Activated effector memory CD4-positive, alpha-beta T cell treated with anti-CD3 and anti-CD28 coated beads, Interleukin-2, amount 50 U/mL, for 16 hours (primary cell): ENCODE measurements around the gene ISG20L2.

Experiments
- DNase-seq: peaks from one replicate; pipeline ENCODE4 v3.0.0-alpha.2; 2020

Gene ISG20L2

DNA sequence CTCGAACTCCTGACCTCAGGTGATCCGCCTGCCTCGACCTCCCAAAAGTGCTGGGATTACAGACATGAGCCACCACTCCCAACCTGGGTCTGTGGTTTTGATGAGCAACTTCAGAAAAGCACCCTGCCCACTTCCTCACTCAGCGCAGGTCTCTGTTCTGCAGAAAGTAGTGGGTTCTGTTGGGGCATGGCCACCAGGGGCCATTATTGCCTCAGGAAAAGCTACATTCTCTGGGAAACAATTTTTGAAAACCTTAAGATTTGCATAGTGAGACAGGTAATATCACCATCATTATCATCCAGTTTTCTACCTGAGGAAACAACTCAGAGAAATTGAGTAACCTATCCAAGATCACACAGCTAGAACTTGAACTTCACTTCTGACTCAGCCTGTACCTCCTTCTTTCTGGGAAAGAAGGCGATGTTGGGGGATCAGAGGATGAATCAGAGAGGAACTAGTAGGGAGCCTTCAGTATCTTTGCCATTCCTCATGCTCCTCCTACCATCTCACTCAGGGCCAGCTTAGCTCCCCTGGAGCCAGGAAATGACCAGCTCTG lies 44.3 kb downstream of the ISG20L2 start:
- DNase-seq = no peak

DNA sequence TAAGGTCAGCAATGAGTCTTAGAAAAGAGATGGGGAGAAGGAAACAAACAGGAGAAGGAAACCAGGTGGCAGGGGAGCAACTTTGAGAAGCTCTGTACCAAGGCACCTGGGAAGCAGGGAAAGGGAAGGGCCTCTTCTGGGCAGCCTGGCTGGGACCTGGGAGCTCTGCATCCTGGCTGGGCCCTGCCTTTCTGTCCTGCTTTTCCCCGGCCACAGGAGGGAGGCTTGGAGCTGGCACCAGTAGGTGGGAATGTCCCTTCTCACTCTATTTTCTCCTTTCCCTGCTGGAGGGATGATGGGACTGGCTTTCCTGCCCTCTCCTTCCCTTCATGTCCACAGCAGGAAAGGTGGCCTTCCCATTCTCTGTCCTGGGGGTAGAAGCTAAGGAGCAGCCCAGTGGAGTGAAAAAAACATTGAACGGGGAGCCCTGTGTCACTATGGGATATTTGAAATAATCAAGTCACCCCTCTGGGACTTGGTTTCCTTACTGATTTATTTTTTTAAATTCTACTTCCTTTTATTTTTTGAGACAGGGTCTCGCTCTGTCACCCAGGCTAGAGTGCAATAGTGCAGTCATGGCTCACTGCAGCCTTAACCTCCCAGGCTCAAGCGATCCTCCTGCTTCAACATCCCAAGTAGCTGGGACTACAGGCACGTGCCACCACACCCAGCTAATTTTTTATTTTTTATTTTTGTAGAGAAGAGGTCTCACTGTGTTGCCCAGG lies 46.2 kb downstream of the ISG20L2 start:
- DNase-seq = no peak

DNA sequence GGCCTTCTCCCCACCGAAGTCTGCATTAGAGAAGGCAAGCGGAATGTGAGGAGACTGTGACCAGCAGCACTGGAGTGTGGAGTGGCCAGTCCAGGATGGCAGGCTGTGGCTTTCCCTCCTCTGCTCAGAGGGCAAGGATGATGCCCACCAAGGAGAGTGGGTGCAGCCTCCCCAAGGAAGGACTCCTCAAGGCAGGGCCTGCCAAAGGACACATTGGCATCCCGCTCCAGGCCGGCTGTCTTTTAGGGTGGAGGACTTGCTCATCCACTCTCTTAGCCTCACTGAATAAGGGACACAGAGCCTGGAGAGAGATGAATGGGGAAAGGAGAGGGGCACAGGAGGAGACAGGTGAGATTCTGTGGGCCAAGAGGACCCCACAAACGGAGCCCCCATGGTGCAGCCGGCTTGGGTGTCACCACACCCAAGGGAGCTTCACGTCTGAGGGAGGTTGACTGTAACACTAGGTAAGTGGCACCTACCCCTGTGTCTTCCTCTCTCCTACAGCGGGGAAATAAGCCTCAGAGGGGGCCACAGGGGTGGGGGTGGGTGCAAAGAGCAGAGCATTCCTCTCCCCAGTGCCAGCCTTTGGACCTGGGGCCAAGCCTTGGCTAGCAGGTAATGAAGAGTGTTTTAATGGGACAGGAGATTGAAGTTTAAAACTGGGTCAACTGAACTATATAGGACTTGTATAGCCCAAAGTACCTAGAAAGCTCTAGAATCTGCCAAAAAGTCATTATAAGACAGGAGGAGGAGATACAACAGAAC lies 47.2 kb downstream of the ISG20L2 start:
- DNase-seq = no peak

DNA sequence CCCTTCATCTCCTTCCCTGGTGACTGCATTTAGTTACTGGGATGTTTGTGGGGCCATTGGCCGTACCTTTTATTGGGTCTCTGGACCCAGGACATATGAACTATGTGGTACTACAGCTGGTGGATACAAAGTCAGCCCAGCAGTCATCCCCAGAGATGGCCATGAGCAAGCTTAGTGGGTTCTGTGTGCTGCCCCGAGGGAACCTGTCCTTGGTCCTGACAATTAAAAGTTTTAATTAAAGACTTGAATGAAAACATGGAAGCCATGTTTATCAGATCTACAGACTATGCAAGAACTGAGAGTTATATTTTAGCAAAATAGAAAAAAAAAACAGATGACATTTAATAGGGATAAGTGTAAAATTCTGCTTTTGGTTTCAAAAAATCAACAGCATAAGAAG lies 48.5 kb downstream of the ISG20L2 start:
- DNase-seq = no peak

DNA sequence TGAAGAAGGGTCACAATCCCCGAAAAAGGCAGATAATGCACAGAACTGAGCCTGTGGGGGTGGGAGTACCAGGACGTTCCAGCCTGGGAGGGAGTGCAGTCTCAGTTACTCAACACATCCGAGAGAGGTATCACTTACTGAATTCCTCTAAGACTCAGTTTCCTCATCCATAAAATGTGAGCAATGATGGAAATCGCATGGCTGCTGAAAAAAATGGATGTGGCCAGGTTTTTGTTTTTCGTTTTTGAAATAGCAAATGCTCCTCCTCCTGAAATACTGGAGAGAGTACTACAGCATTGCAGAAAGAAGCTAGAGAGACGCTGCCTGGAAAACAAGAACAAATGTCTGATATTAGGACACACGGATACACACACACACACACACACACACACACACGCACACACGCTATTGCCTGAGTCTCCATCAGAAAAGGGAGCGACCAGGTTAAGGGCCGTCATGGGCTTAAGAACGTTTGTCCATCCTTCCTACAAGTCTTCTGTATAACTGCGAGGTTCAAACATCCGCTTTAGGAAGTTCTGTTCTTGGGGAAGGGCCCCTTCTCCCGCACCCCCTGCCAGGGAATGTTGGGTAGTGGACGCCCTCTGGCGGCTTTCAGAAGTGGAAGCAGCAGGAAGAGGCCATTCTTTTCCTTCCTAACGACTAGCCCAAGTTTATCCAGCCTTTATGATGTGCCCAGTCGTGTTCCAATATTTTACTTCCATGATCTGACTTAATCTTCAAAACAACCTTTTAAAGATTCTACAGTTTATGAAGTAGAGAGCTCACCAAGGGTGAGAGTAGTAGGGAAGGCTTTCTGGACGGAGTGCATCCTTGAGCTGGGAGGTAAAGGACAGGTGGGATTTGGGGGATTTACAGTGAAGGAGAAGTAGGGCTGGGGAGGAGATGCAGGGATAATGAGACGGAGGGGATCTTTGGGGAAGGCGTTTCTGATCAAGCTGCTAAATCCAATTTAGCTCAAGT lies 50.7 kb downstream of the ISG20L2 start:
- no peak for DNase-seq

DNA sequence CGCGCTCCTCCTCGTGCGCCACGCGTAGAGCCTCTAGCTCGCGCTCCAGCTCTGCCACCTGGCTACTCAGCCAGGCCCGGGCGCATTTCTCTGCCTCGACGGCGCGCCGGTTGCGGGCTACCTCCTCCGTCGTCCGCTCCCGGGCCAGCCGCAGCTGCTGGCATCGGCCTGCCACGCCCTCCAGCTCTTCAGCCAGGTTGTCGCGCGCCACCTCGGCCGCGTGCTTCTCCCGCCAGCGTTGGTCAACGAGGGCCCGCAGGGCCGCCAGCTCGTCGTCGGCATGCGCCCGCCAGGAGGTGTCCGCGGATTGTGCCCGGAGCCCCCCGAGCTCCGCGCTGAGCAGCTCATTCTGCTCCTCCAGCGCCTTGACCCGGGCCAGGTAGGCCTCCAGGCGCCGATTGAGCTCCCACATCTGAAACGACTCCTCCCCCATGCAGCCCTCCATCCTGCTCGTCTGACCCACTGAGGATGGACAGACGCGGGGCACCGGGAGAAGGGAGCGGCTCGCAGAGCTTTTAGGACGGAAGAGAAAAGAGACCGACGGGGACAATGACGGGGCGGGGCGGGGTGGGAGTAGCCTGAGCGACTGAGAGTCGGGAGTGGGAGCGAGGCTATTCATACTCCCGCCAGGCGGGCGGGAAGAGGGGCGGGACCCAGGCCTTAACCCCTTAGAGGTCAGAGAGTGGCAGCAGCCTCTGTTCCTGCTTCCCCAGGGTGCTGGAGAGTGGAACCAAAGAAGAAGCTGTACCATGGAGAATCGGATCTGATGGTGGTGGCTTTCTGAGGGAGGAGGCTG lies 51.5 kb downstream of the ISG20L2 start, which contains the start of gene NES:
Gene NES (minus strand): TSS at position 588 of the 796 bp plus-strand sequence. CDS start 143 bp downstream, at position 445.
- no peak for DNase-seq

DNA sequence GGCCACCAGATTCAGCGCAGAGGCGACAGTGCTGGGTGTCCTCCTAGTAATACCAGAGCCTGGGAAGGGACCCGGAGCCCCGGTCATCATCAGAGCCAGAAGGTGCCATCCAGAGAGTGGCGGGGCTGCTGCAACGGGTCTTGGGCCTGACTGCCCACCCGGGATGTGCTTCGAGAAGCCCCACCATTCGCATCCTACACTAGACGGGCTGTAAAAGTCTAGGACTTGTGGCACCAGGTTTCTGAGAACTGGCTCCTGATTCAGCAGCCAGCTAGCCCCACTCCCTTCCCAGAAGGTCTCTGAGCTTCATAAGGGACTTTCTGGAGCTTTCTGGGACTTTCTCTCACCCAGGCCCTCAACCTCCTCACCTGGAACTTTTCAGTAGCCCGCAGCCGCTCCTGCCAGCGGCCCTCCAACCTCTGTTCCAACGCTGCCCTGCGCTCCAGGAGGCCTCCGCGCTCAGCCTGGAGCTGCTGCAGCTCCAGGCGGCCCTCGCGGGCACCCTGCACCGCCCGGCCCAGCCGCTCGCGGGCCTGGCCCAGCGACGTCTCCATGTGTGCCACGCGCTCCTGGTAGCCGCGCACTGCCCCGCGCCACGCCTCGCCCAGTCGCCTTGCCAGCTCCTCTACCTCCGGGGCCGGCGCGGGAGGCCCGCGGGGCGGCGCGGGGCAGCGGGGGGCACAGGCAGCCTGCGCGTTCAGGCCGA lies 52.3 kb downstream of the ISG20L2 start:
- no peak for DNase-seq

DNA sequence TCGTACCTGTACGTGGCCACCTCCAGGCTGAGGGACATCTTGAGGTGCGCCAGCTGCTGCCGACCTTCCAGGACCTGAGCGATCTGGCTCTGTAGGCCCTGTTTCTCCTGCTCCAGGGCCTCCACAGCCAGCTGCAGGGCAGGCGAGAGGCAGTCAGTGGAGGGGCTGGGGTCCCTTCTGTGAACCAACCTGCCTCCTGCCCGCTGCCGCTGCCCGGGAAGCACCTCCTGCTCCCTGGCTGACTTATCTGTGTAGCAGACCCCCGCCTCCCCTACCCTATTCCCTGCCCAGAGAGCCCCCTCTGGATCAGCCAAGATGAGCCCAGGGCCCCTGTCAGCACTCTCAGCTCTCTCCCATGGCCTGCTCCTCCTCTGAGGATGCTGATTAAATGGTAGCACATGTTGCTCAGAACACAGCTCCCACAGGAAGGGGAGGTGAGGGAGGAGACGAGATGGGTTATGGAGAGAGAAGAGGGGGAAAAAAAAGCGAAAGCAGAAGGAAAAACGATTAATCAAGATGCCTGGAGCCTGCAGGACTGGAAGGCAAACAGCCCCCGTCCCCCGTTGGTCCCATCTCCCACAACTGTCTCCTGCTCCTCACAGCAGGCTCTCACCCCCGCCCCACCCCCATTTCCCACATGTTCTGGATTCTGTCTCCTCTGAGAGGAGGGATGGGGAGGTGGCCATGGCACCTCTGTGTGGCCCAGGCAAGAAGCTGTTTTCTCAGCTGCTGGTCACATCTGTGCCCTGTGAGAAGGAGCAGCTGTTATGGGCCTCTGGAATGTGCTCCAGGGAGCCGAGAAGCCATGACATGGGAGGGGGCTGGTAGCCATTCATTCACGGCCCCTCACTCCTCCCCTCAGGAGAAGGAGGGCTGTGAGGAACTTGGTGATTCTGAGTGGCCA lies 53.1 kb downstream of the ISG20L2 start:
- DNase-seq = no peak

DNA sequence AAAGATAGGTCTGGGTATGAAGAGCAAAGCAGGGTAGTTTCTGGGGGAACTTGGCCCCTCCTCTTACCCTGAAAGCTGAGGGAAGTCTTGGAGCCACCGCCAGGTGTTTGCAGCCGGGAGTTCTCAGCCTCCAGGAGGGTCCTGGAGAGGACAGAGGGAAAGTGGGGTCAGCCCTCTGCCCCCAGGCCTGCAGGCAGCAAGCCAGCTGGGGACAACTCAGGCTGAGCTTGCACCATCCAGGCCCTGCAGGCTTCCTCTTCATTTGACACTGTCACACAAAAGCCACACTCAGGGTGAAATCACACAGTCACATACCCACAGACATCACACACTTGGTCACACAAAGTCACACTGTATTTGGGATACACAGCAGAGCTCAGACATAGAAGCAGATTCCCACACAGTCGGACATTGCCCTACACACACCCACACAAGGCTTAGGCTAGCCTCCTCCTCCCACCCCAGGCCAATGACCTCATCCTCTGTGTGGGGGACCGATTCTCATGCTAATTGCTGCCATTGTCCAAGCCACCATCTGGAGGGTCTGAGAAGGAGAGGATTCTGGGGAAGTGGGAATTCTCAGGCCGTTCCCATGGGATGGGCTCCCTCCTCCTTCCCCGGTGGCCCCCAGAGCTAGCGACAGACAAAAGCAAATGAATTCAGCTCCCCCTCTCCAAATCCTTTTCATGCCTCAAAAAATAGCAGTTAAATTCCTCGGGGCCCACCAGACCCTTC lies 55.0 kb downstream of the ISG20L2 start:
- no peak for DNase-seq
